ENCODE results near the gene RNH1. TPM values are rescaled to one million over a fixed set of nuclear protein-coding genes. Genes with fewer than 3 reads are reported as not detected.

The RNH1 gene
- total RNA-seq, 2 donors from 2014 or later = 197 to 209 TPM

GRCh38 chr11:452916-453527 is 54.0 kb downstream of the RNH1 start:
- DNase-seq (ENCODE audit: low spot score) = no peak
- intact Hi-C loops (cut with DNase I) = no loop called here

GRCh38 chr11:452203-452744 is 54.8 kb downstream of the RNH1 start:
- intact Hi-C loops (cut with DNase I) = no loop called here
- DNase-seq (ENCODE audit: low spot score) = no peak

GRCh38 chr11:451738-452137 is 55.3 kb downstream of the RNH1 start:
- DNase-seq (ENCODE audit: low spot score) = no peak
- intact Hi-C loops (cut with DNase I) = no loop called here

- intact Hi-C loops (cut with DNase I) = no loop called here
- DNase-seq (ENCODE audit: low spot score) = no peak
Observed at GRCh38 chr11:450809-451451, 56.1 kb downstream of the RNH1 start.

GRCh38 chr11:449889-450808 is 56.9 kb downstream of the RNH1 start, which contains the start of gene PTDSS2:
Gene PTDSS2 (plus strand): TSS chr11:450279. CDS start chr11:450456, 177 bp downstream.
- intact Hi-C loops (cut with DNase I) = no loop called here
- peak; percentile 99 for DNase-seq (ENCODE audit: low spot score)

GRCh38 chr11:447923-448731 is 58.9 kb downstream of the RNH1 start:
- intact Hi-C loops (cut with DNase I) = no loop called here
- peak; percentile 98 for DNase-seq (ENCODE audit: low spot score)

GRCh38 chr11:446891-447290 is 60.2 kb downstream of the RNH1 start:
- intact Hi-C loops (cut with DNase I) = no loop called here
- DNase-seq (ENCODE audit: low spot score) = peak; percentile 76

- peak; percentile 76 for DNase-seq (ENCODE audit: low spot score)
- intact Hi-C loops (cut with DNase I) = no loop called here
Observed at GRCh38 chr11:445765-446588, 61.1 kb downstream of the RNH1 start.

Other genes starting within 250 kb of the RNH1 start
- under 1 TPM; 0.38 to 0.42 TPM for gene NLRP6, start 228.8 kb downstream of the RNH1 start, total RNA-seq
- gene PGGHG, start 218.1 kb downstream of the RNH1 start, total RNA-seq = 10 to 100 TPM; 18.8 to 20.7 TPM
- not detected for gene IFITM5, start 207.7 kb downstream of the RNH1 start, total RNA-seq
- gene IFITM2, start 199.4 kb downstream of the RNH1 start, total RNA-seq = 100 to 1,000 TPM; 647 to 724 TPM
- gene IFITM1, start 193.2 kb downstream of the RNH1 start, total RNA-seq = 100 to 1,000 TPM; 205 to 275 TPM
- gene IFITM3, start 186.4 kb downstream of the RNH1 start, total RNA-seq = 1,000 to 10,000 TPM; 1,080 to 1,276 TPM
- gene B4GALNT4, start 137.7 kb downstream of the RNH1 start, total RNA-seq = 1 to 10 TPM in 1 of 2 donors, under 1 TPM in 1; 0.52 to 1.8 TPM
- gene PKP3, start 113.0 kb downstream of the RNH1 start, total RNA-seq = under 1 TPM in 1 of 2 donors, not detected in 1; 0.10 TPM
- gene SIGIRR, start 92.2 kb downstream of the RNH1 start, total RNA-seq = 10 to 100 TPM; 30.7 to 45.2 TPM
- under 1 TPM; 0.57 to 0.93 TPM for gene ANO9, start 65.2 kb downstream of the RNH1 start, total RNA-seq
- gene PTDSS2, start 57.0 kb downstream of the RNH1 start, total RNA-seq = 10 to 100 TPM; 16.3 to 16.7 TPM
- 10 to 100 TPM; 37.2 to 48.5 TPM for gene HRAS, start 28.3 kb upstream of the RNH1 start, total RNA-seq
- under 1 TPM; 0.43 to 0.56 TPM for gene LRRC56, start 30.3 kb upstream of the RNH1 start, total RNA-seq
- gene LMNTD2, start 53.5 kb upstream of the RNH1 start, total RNA-seq = under 1 TPM; 0.43 to 0.56 TPM
- 1 to 10 TPM; 2.1 to 2.6 TPM for gene RASSF7, start 53.7 kb upstream of the RNH1 start, total RNA-seq
- 10 to 100 TPM; 18.3 to 20.8 TPM for gene PHRF1, start 69.2 kb upstream of the RNH1 start, total RNA-seq
- 10 to 100 TPM; 10.3 to 16.4 TPM for gene IRF7, start 108.7 kb upstream of the RNH1 start, total RNA-seq
- under 1 TPM in 1 of 2 donors, not detected in 1; 0.10 TPM for gene CDHR5, start 117.7 kb upstream of the RNH1 start, total RNA-seq
- not detected for gene SCT, start 119.9 kb upstream of the RNH1 start, total RNA-seq
- gene DRD4, start 130.0 kb upstream of the RNH1 start, total RNA-seq = under 1 TPM; 0.48 to 0.51 TPM
- 10 to 100 TPM; 22.9 to 25.5 TPM for gene DEAF1, start 188.0 kb upstream of the RNH1 start, total RNA-seq
- gene TMEM80, start 188.6 kb upstream of the RNH1 start, total RNA-seq = 10 to 100 TPM; 13.5 to 19.3 TPM
- gene EPS8L2, start 199.0 kb upstream of the RNH1 start, total RNA-seq = 10 to 100 TPM; 23.8 to 38.3 TPM
- gene TALDO1, start 240.2 kb upstream of the RNH1 start, total RNA-seq = 100 to 1,000 TPM in 1 of 2 donors, 10 to 100 TPM in 1; 76.8 to 109 TPM